H1 (cell line): ENCODE data around the gene PTCRA. TPM values are rescaled to one million over a fixed set of nuclear protein-coding genes. Genes with fewer than 3 reads are reported as not detected.
"Not testable (repeated sequence)": the region's sequence is repeated elsewhere in the genome, so short reads cannot be mapped to it uniquely, and the experiment has no call there.

ENCODE experiments used
- CTCF ChIA-PET: fragments of 300-600 bp; sonication (Branson Sonifier 250); formaldehyde crosslinking; loops from one replicate; lab custom pipeline; 2021; ENCODE audit not compliant: partially characterized antibody; lab: Charles Lee
- POLR2A ChIA-PET: fragments of 300-600 bp; sonication (Branson Sonifier 250); formaldehyde crosslinking; loops from one replicate; lab custom pipeline; 2021; ENCODE audit warnings: inconsistent platforms; ENCODE audit not compliant: partially characterized antibody; lab: Charles Lee
- DNase-seq, 2 experiments: peaks; one replicate each; pipeline versions ENCODE4 v3.0.0 to v3.0.0-alpha.2; 2010 to 2022; ENCODE audit warnings: low spot score in 2 of 2, low read depth in 1 of 2, mixed read lengths in 1 of 2
- FAIRE-seq: peaks from 2 replicates; lab custom pipeline; 2011; peaks lifted over from hg19 to GRCh38; lab: Jason Lieb, UNC
- H2AFZ ChIP-seq: 2 replicates; pipeline ENCODE4 v1.8.1; 2012; ENCODE audit warnings: low read length, inconsistent platforms
- H2AK5ac ChIP-seq: 2 replicates; pipeline ENCODE4 v1.6.1; 2013; ENCODE audit warnings: low read depth, low read length
- H2BK120ac ChIP-seq: replicated peaks from 2 replicates; pipeline ENCODE3; 2013; ENCODE audit warnings: low read depth, low read length, inconsistent platforms
- H2BK12ac ChIP-seq: 2 replicates; pipeline ENCODE4 v1.6.1; 2013; ENCODE audit warnings: low read depth, low read length
- H2BK15ac ChIP-seq: 2 replicates; pipeline ENCODE4 v1.6.1; 2013; ENCODE audit warnings: low read length
- H2BK20ac ChIP-seq: 2 replicates; pipeline ENCODE4 v1.6.1; 2013; ENCODE audit warnings: low read length
- H2BK5ac ChIP-seq: 2 replicates; pipeline ENCODE4 v1.6.1; 2013; ENCODE audit warnings: low read depth, low read length
- H3K14ac ChIP-seq: 2 replicates; pipeline ENCODE4 v1.6.1; 2013; ENCODE audit warnings: inconsistent platforms; ENCODE audit not compliant: insufficient read length
- H3K18ac ChIP-seq: 2 replicates; pipeline ENCODE4 v1.6.1; 2013; ENCODE audit warnings: low read length; ENCODE audit errors: extremely low read depth
- H3K23ac ChIP-seq: 2 replicates; pipeline ENCODE4 v1.6.1; 2013; ENCODE audit warnings: inconsistent platforms; ENCODE audit not compliant: insufficient read length
- H3K23me2 ChIP-seq: 2 replicates; pipeline ENCODE4 v1.6.1; 2013; ENCODE audit warnings: low read depth, low read length
- H3K27ac ChIP-seq: 2 replicates; pipeline ENCODE4 v1.6.1; 2011; ENCODE audit warnings: low read depth, low read length, inconsistent platforms
- H3K27me3 ChIP-seq, 4 experiments: replicated peaks in 1 of 4; 1 replicate in 1 of 4; 2 replicates in 3 of 4; pipeline versions ENCODE4 v1.6.1 to v1.8.1; 2011 to 2013; ENCODE audit warnings: low read length in 3 of 4, mild to moderate bottlenecking in 3 of 4, inconsistent platforms in 2 of 4, mixed read lengths in 2 of 4, moderate library complexity in 1 of 4; ENCODE audit not compliant: control insufficient read depth in 3 of 4, insufficient read depth in 3 of 4; ENCODE audit errors: extremely low read depth in 1 of 4
- H3K36me3 ChIP-seq, 4 experiments: 2 replicates each; pipeline versions ENCODE4 v1.6.1 to v1.8.1; 2011 to 2013; ENCODE audit warnings: mild to moderate bottlenecking in 4 of 4, low read length in 3 of 4, moderate library complexity in 2 of 4, control low read depth in 1 of 4, inconsistent platforms in 1 of 4; ENCODE audit not compliant: insufficient read depth in 4 of 4, control insufficient read depth in 2 of 4
- H3K4ac ChIP-seq: replicated peaks from 2 replicates; pipeline ENCODE3; 2013; ENCODE audit warnings: low read length, low read depth, mixed read lengths, inconsistent platforms; ENCODE audit not compliant: insufficient read length
- H3K4me1 ChIP-seq, 4 experiments: replicated peaks in 1 of 4; 1 replicate in 1 of 4; 2 replicates in 3 of 4; pipeline versions ENCODE4 v1.6.1 to v1.8.1; 2011 to 2013; ENCODE audit warnings: low read length in 3 of 4, inconsistent platforms in 2 of 4, mixed read lengths in 1 of 4; ENCODE audit not compliant: insufficient read depth in 4 of 4, control insufficient read depth in 3 of 4
- H3K4me2 ChIP-seq, 2 experiments: 2 replicates each; pipeline versions ENCODE4 v1.6.1 to v1.8.1; 2011 to 2013; ENCODE audit warnings: low read depth in 2 of 2, low read length in 2 of 2, control low read depth in 1 of 2, inconsistent platforms in 1 of 2, mild to moderate bottlenecking in 1 of 2; ENCODE audit not compliant: insufficient read depth in 1 of 2
- H3K4me3 ChIP-seq, 4 experiments: fragments of 200-600, 300-600 bp in 1 of 4; sonication (generic), shearing (Covaris generic), sonication (Bioruptor Twin) in 1 of 4; 2 replicates each; pipeline versions ENCODE4 v1.5.1 to v1.8.1; 2011 to 2016; ENCODE audit warnings: low read length in 4 of 4, low read depth in 3 of 4, control low read depth in 2 of 4, inconsistent platforms in 2 of 4, mild to moderate bottlenecking in 2 of 4, mixed read lengths in 1 of 4, moderate library complexity in 1 of 4; ENCODE audit not compliant: insufficient read depth in 2 of 4; ENCODE audit errors: extremely low read depth in 1 of 4
- H3K56ac ChIP-seq: replicated peaks from 2 replicates; pipeline ENCODE3; 2013; ENCODE audit warnings: low read depth, mild to moderate bottlenecking, mixed read lengths, low read length, inconsistent platforms; ENCODE audit not compliant: insufficient read length
- H3K79me1 ChIP-seq: 2 replicates; pipeline ENCODE4 v1.6.1; 2013; ENCODE audit warnings: low read depth, low read length, control low read depth
- H3K79me2 ChIP-seq, 2 experiments: 2 replicates each; pipeline versions ENCODE4 v1.6.1 to v1.8.1; 2012 to 2013; ENCODE audit warnings: low read length in 2 of 2, mild to moderate bottlenecking in 2 of 2, inconsistent platforms in 1 of 2; ENCODE audit not compliant: insufficient read depth in 2 of 2, control insufficient read depth in 1 of 2
- H3K9ac ChIP-seq, 4 experiments: replicated peaks in 1 of 4; 1 replicate in 1 of 4; 2 replicates in 3 of 4; pipeline versions ENCODE4 v1.6.1 to v1.8.1; 2011 to 2013; ENCODE audit warnings: low read depth in 3 of 4, low read length in 3 of 4, control low read depth in 2 of 4, mild to moderate bottlenecking in 2 of 4, moderate library complexity in 2 of 4, inconsistent platforms in 1 of 4; ENCODE audit errors: extremely low read depth in 1 of 4
- H3K9me3 ChIP-seq, 2 experiments: 2 replicates each; pipeline versions ENCODE4 v1.6.1 to v1.8.1; 2012 to 2013; ENCODE audit warnings: mild to moderate bottlenecking in 2 of 2, moderate library complexity in 2 of 2, control low read depth in 1 of 2, inconsistent platforms in 1 of 2, low read depth in 1 of 2, low read length in 1 of 2, mixed read lengths in 1 of 2; ENCODE audit not compliant: insufficient read depth in 2 of 2
- H4K20me1 ChIP-seq, 2 experiments: replicated peaks in 1 of 2; 2 replicates each; pipeline versions ENCODE3 to v1.8.1; 2011 to 2013; ENCODE audit warnings: inconsistent platforms in 2 of 2, low read length in 2 of 2, mild to moderate bottlenecking in 1 of 2; ENCODE audit not compliant: insufficient read depth in 2 of 2, control insufficient read depth in 1 of 2
- H4K5ac ChIP-seq: 2 replicates; pipeline ENCODE4 v1.6.1; 2013; ENCODE audit warnings: low read length, low read depth, mixed read lengths, inconsistent platforms; ENCODE audit not compliant: insufficient read length
- H4K8ac ChIP-seq: 2 replicates; pipeline ENCODE4 v1.8.0; 2013; ENCODE audit warnings: mild to moderate bottlenecking, moderate library complexity, low read length, inconsistent platforms; ENCODE audit not compliant: insufficient read depth; ENCODE audit errors: extremely low read depth
- H4K91ac ChIP-seq: replicated peaks from 2 replicates; pipeline ENCODE3; 2013; ENCODE audit warnings: low read length, mixed read lengths, inconsistent platforms; ENCODE audit not compliant: insufficient read length
- WGBS, 2 experiments: shearing (Covaris generic) in 1 of 2; methylation state at CpG; one replicate each; pipeline versions ENCODE4 v1.1.6 to v1.1.7; 2013 to 2015; ENCODE audit warnings: low lambda C conversion rate in 2 of 2, mixed read lengths in 2 of 2, inconsistent platforms in 1 of 2, low coverage in 1 of 2, missing lambda C conversion rate in 1 of 2; ENCODE audit not compliant: insufficient replicate concordance in 2 of 2, insufficient coverage in 1 of 2, insufficient read length in 1 of 2; ENCODE audit errors: extremely low coverage in 1 of 2, missing lambda C conversion rate in 1 of 2; 5-methylcytosine and 5-hydroxymethylcytosine counted together
- polyA plus RNA-seq, 7 experiments: library from polyadenylated mRNA; depleted of rRNA in 3 of 7; stranded (reverse) in 5 of 7; unstranded in 2 of 7; fragments of >200 nt in 5 of 7; fragments of 200-250 nt in 2 of 7; gene quantifications; 1 replicate in 5 of 7; 2 replicates in 1 of 7; 4 replicates in 1 of 7; pipeline versions ENCODE4 v1.2.1 to v1.2.3, GENCODE V29; 2011 to 2013; ENCODE audit warnings: missing spikeins in 2 of 7, mixed read lengths in 2 of 7
- total RNA-seq: library from RNA; stranded (reverse); fragmentation: NEBNext Ultra II Directional; extraction: Animal tissue kit (Norgen Biotek cat#: 25700); gene quantifications from 2 replicates; pipeline ENCODE4 v1.2.1, GENCODE V29; 2021

Gene PTCRA
- total and polyA plus RNA-seq, 2 of the 8 experiments (the other 6 are each of a cell fraction or from before 2014, with no cell fraction given): not detected

GRCh38 chr6:42880240-42880817, 35.5 kb upstream of the PTCRA start:
- not testable (repeated sequence) for H2AFZ ChIP-seq
- CTCF ChIA-PET: interaction anchor here (0.6 to 6.3 kb wide), 6 partner anchors 18 to 219 kb away, joined by 3 to 39 read pairs (median 4); no protein-coding TSS in a partner anchor

More at GRCh38 chr6:42880240-42880817, 35.5 kb upstream of the PTCRA start:
- Histone ChIP-seq H2BK12ac (peak overlapping the region; percentile 80; the same call in 1 of the 2 replicates), H3K27ac (peak overlapping the region; percentile 93), H3K18ac (peak overlapping the region; percentile 91), H3K4me3 (peak overlapping the region; percentile 89 to 99 (median 97)), H4K8ac (peak overlapping the region; percentile 99; the same call in 1 of the 2 replicates), H4K20me1 (peaks cover 3 to 13% of the 10 kb centered on the region in 2 experiments), H3K9ac (peak overlapping the region; percentile 93 to 97 (median 95)), H3K4ac (peak overlapping the region; percentile 19), H3K4me2 (peak overlapping the region; percentile 71 to 95), H2BK5ac (peak overlapping the region; percentile 72), H4K5ac (peak overlapping the region; percentile 85), H3K36me3 (peaks cover 19 to 37% (median 32%) of the 10 kb centered on the region in 4 experiments), H3K79me2 (peaks cover 3 to 37% of the 10 kb centered on the region in 2 experiments; a peak in 3 of 4 replicates), H3K56ac (peak overlapping the region; percentile 17), H2AK5ac (peak overlapping the region; percentile 7; the same call in 1 of the 2 replicates)
- H4K91ac ChIP-seq, H3K23me2 ChIP-seq, H2BK15ac ChIP-seq, FAIRE-seq, H3K14ac ChIP-seq, H3K4me1 ChIP-seq, H3K23ac ChIP-seq, H2BK120ac ChIP-seq, H3K27me3 ChIP-seq, H3K79me1 ChIP-seq, H3K9me3 ChIP-seq, DNase-seq, H2BK20ac ChIP-seq: not testable (repeated sequence)
- POLR2A ChIA-PET: interaction anchor here (0.7 to 7.2 kb wide), 35 partner anchors 10 to 333 kb away, joined by 3 to 130 read pairs (median 5); partner anchors contain the start of genes BICRAL, CNPY3, KLHDC3 and MEA1
- 36% methylated on average over 25 of the region's 25 CpGs; no CpG with 5 or more reads in 1 of the 2 experiments for WGBS, 2 experiments
